RWPE2 (cell line): Measurements from ENCODE around the gene BIRC2.
A peak's percentile ranks its signal among the peaks of the same experiment; 100 is the strongest.

Source experiments
- ATAC-seq: fragments of 200-7000 bp; cut with Tn5 transposase; 3 replicates; pipeline ENCODE4 v1.9.1; 2021; ENCODE audit warnings: low read depth
- DNase-seq: peaks from one replicate; pipeline ENCODE4 v3.0.0-alpha.2; 2020; ENCODE audit warnings: low spot score
- H3K27ac ChIP-seq: fragments of 450-650 bp; 2 replicates; pipeline ENCODE4 v1.5.1; 2017; ENCODE audit warnings: mild to moderate bottlenecking; ENCODE audit not compliant: poor library complexity, severe bottlenecking
- H3K27me3 ChIP-seq: fragments of 250-450 bp; sonication (Bioruptor Pico); 2 replicates; pipeline ENCODE4 v1.5.1; 2021; ENCODE audit warnings: mild to moderate bottlenecking, moderate library complexity; ENCODE audit not compliant: insufficient read depth, poor library complexity, severe bottlenecking
- H3K36me3 ChIP-seq: fragments of 250-450 bp; sonication (Bioruptor Pico); 2 replicates; pipeline ENCODE4 v1.5.1; 2020; ENCODE audit warnings: low read depth, mild to moderate bottlenecking, moderate library complexity
- H3K4me1 ChIP-seq: fragments of 250-450 bp; sonication (Bioruptor Pico); 2 replicates; pipeline ENCODE4 v1.5.1; 2021; ENCODE audit warnings: mild to moderate bottlenecking, moderate library complexity; ENCODE audit not compliant: insufficient read depth, poor library complexity, severe bottlenecking
- H3K4me3 ChIP-seq: fragments of 250-450 bp; sonication (Bioruptor Pico); 2 replicates; pipeline ENCODE4 v1.5.1; 2021; ENCODE audit warnings: mild to moderate bottlenecking, moderate library complexity; ENCODE audit not compliant: severe bottlenecking
- H3K9me3 ChIP-seq: fragments of 250-450 bp; sonication (Bioruptor Pico); 2 replicates; pipeline ENCODE4 v1.5.1; 2021; ENCODE audit warnings: mild to moderate bottlenecking, moderate library complexity; ENCODE audit not compliant: severe bottlenecking
- CTCF ChIP-seq: fragments of 450-650 bp; IDR thresholded peaks from one replicate; pipeline ENCODE4 v1.5.1; 2017; ENCODE audit warnings: mild to moderate bottlenecking, moderate library complexity; ENCODE audit not compliant: poor library complexity, severe bottlenecking

BIRC2 gene

GRCh38 chr11:102390667-102391465 lies 43.9 kb downstream of the BIRC2 start:
- Histone ChIP-seq H3K4me3 (no peak overlapping the region), H3K9me3 (no peaks in the 10 kb centered on the region), H3K36me3 (peaks cover 55% of the 10 kb centered on the region), H3K27ac (no peak overlapping the region), H3K27me3 (no peaks in the 10 kb centered on the region), H3K4me1 (no peaks in the 10 kb centered on the region)
- peak; percentile 84 for ATAC-seq
- DNase-seq = no peak
- TF ChIP-seq CTCF = peak; percentile 88

GRCh38 chr11:102391549-102392237 lies 44.7 kb downstream of the BIRC2 start:
- ATAC-seq = no peak

DNA sequence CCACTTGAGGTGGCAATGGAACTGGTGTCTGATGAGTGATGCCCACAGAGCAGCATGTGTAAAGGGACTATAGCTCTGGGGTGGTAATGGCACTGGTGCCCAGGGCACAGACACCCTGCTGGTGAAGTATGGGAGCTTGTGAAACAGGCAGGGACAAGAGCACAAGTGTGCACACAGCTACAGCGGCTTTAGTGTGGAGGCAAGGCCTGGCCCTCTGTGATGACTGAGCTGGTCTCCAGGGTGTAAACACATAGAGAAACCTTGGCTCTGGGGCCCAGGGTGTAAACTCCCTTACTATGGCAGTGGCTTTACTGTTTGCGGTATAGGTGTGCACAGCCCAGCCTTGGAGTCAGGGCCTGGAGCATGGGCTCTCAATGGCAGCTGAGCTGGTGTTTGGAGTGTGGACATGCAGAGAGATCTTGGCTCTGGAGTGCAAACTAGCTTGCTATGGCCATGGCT lies 46.3 kb downstream of the BIRC2 start:
- H3K27ac ChIP-seq = no peak overlapping the region
- H3K27me3 ChIP-seq = no peaks in the 10 kb centered on the region
- peak; percentile 11; the same call in 1 of the 3 replicates for ATAC-seq
- peaks cover 55% of the 10 kb centered on the region for H3K36me3 ChIP-seq
- no peak for DNase-seq
- H3K4me1 ChIP-seq = no peaks in the 10 kb centered on the region
- no peak for TF ChIP-seq CTCF
- no peaks in the 10 kb centered on the region for H3K9me3 ChIP-seq
- no peak overlapping the region for H3K4me3 ChIP-seq

More at GRCh38 chr11:102391549-102392237, 44.7 kb downstream of the BIRC2 start:
- no peak overlapping the region for H3K4me3 ChIP-seq
- H3K27me3 ChIP-seq = no peaks in the 10 kb centered on the region
- no peaks in the 10 kb centered on the region for H3K9me3 ChIP-seq
- H3K4me1 ChIP-seq = no peaks in the 10 kb centered on the region
- H3K27ac ChIP-seq = no peak overlapping the region
- H3K36me3 ChIP-seq = peaks cover 55% of the 10 kb centered on the region
- DNase-seq = no peak
- no peak for TF ChIP-seq CTCF

DNA sequence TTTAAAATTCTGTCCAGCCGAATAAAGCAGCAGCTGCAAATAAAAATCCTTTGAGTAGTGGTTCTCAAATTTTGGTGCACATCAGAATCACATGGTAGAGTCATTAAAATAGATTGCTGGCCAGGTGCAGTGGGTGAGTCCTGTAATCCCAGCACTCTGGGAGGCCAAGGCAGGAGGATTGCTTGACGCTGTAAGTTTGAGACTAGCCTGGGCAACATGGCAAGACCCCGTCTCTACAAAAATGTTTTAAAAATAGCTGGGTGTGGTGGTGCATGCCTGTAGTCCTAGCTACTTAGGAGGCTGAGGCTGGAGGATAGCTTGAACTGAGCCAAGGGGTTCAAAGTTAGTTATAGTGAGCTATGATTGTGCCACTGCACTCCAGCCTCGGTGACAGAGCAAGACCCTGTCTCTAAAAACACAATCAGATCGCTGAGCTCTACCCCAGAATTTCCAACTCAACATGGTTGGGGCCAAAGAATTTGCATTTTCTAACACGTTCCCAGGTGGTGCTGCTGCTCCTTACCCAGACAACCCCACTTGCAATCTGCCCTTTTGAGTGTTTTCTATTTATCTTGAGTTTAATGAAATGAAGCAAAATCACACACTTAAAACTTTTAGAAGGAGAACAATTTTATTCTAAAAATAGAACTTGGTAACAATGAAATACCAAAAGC lies 48.8 kb downstream of the BIRC2 start:
- Histone ChIP-seq H3K36me3 (peaks cover 66% of the 10 kb centered on the region), H3K27me3 (no peaks in the 10 kb centered on the region), H3K4me1 (no peaks in the 10 kb centered on the region), H3K4me3 (no peak overlapping the region), H3K27ac (no peak overlapping the region), H3K9me3 (no peaks in the 10 kb centered on the region)
- no peak for DNase-seq
- no peak for ATAC-seq
- no peak for TF ChIP-seq CTCF
